ENCODE results near the gene FBXO36. TPM values are rescaled to one million over a fixed set of nuclear protein-coding genes. Genes with fewer than 3 reads are reported as not detected.

Gene FBXO36
- total and polyA plus RNA-seq, 2 of the 8 experiments (the other 6 are each of a cell fraction or from before 2014, with no cell fraction given), result 3.4 TPM

DNA sequence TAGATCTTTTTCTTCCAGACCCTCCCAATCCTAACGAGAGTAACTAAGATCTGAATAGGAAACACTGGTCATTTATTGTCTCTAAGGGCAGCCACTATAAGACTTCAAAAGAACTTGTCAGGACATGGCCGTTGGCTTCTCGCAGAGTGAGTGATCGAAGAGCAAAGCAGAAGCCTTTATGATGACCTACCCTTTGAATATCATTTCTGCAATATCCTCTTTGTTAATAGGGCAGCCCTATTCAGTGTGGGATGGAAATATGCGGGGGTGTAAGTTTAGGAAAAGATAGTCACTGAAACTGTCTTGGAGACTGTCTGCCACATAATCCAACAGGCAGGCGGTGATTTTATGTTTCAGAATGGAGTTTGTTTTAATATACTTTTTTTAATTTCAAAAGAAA is 70.9 kb downstream of the FBXO36 start:
- H3K18ac ChIP-seq (ENCODE audit: extremely low read depth, low read length), result no peak overlapping the region
- H3K23me2 ChIP-seq (ENCODE audit: low read depth, low read length), result no peaks in the 10 kb centered on the region
- no peaks in the 10 kb centered on the region for H3K79me1 ChIP-seq (ENCODE audit: low read depth, low read length)
- no peaks in the 10 kb centered on the region; a peak in 1 of 8 replicates for H3K36me3 ChIP-seq (ENCODE audit: control insufficient read depth in 2 of 4, insufficient read depth in 4 of 4, low read length in 3 of 4)
- H4K20me1 ChIP-seq (replicated peaks in 1 of 2; ENCODE audit: control insufficient read depth in 1 of 2, insufficient read depth in 2 of 2, low read length in 2 of 2), result no peaks in the 10 kb centered on the region
- H3K4me2 ChIP-seq (ENCODE audit: insufficient read depth in 1 of 2, low read depth in 2 of 2, low read length in 2 of 2), result no peak overlapping the region
- WGBS, 2 experiments (ENCODE audit: extremely low coverage in 1 of 2, insufficient coverage in 1 of 2, insufficient read length in 1 of 2, insufficient replicate concordance in 2 of 2, low coverage in 1 of 2, low lambda C conversion rate in 2 of 2, missing lambda C conversion rate in 1 of 2), result 94% methylated on average over 6 of the region's 6 CpGs; no CpG with 5 or more reads in 1 of the 2 experiments
- no peak overlapping the region for H2AFZ ChIP-seq (ENCODE audit: low read length)
- no peak overlapping the region for H4K91ac ChIP-seq (replicated peaks; ENCODE audit: insufficient read length, low read length)
- H2BK5ac ChIP-seq (ENCODE audit: low read depth, low read length), result no peak overlapping the region
- H3K56ac ChIP-seq (replicated peaks; ENCODE audit: insufficient read length, low read depth, low read length), result no peak overlapping the region
- H2BK120ac ChIP-seq (replicated peaks; ENCODE audit: low read depth, low read length), result no peak overlapping the region
- TF ChIP-seq SP2 (IDR thresholded peaks at IDR 0.05; ENCODE audit: low read length) (no peak), POU5F1 (IDR thresholded peaks at IDR 0.05; ENCODE audit: low read depth, low read length) (no peak), POLR2A (IDR thresholded peaks at IDR 0.05; ENCODE audit: control extremely low read depth in 1 of 2, low read depth in 2 of 2, low read length in 2 of 2) (no peak), ASH2L (IDR thresholded peaks at IDR 0.05; ENCODE audit: low read length) (no peak)
- H3K4me1 ChIP-seq (replicated peaks in 1 of 4; ENCODE audit: control insufficient read depth in 3 of 4, insufficient read depth in 4 of 4, low read length in 3 of 4), result no peaks in the 10 kb centered on the region
- FAIRE-seq, result no peak
- H3K27ac ChIP-seq (ENCODE audit: low read depth, low read length), result no peak overlapping the region
- H4K8ac ChIP-seq (ENCODE audit: extremely low read depth, insufficient read depth, low read length), result no peak overlapping the region
- POLR2A ChIA-PET (ENCODE audit: partially characterized antibody), result no interaction called here
- no peak for DNase-seq (ENCODE audit: low read depth in 1 of 2, low spot score in 2 of 2)
- H3K27me3 ChIP-seq (replicated peaks in 1 of 4; ENCODE audit: control insufficient read depth in 3 of 4, extremely low read depth in 1 of 4, insufficient read depth in 3 of 4, low read length in 3 of 4), result no peaks in the 10 kb centered on the region
- H3K9ac ChIP-seq (replicated peaks in 1 of 4; ENCODE audit: extremely low read depth in 1 of 4, low read depth in 3 of 4, low read length in 3 of 4), result no peak overlapping the region
- no peak overlapping the region for H4K5ac ChIP-seq (ENCODE audit: insufficient read length, low read depth, low read length)
- no peak overlapping the region for H2BK20ac ChIP-seq (ENCODE audit: low read length)
- H3K4ac ChIP-seq (replicated peaks; ENCODE audit: insufficient read length, low read depth, low read length), result no peak overlapping the region
- H3K4me3 ChIP-seq (ENCODE audit: extremely low read depth in 1 of 4, insufficient read depth in 2 of 4, low read depth in 3 of 4, low read length in 4 of 4), result no peak overlapping the region
- H3K9me3 ChIP-seq (ENCODE audit: insufficient read depth in 2 of 2, low read depth in 1 of 2, low read length in 1 of 2), result no peaks in the 10 kb centered on the region
- no peak overlapping the region for H3K14ac ChIP-seq (ENCODE audit: insufficient read length)
- H3K79me2 ChIP-seq (ENCODE audit: control insufficient read depth in 1 of 2, insufficient read depth in 2 of 2, low read length in 2 of 2), result no peaks in the 10 kb centered on the region
- H2BK12ac ChIP-seq (ENCODE audit: low read depth, low read length), result no peak overlapping the region
- CTCF ChIA-PET (ENCODE audit: partially characterized antibody), result no interaction called here
- H2BK15ac ChIP-seq (ENCODE audit: low read length), result no peak overlapping the region
- no peak overlapping the region for H2AK5ac ChIP-seq (ENCODE audit: low read depth, low read length)
- no peak overlapping the region for H3K23ac ChIP-seq (ENCODE audit: insufficient read length)
